Gastrocnemius medialis (tissue), 4 donors: Measurements from ENCODE around the gene DENND1A. TPM values are rescaled to one million over a fixed set of nuclear protein-coding genes. Genes with fewer than 3 reads are reported as not detected.
"Not testable (repeated sequence)": the region's sequence is repeated elsewhere in the genome, so short reads cannot be mapped to it uniquely, and the experiment has no call there.

Source experiments
- ATAC-seq, 2 donors: fragments of 150-250 bp; one replicate each; pipeline ENCODE4 v1.9.1; 2016
- DNase-seq, 2 donors: peaks; one replicate each; pipeline ENCODE4 v3.0.0-alpha.2; 2019
- H3K27ac ChIP-seq, 4 donors: fragments of 200-600 bp; sonication (generic); 1 replicate in 1 of 4; 2 replicates in 3 of 4; pipeline ENCODE4 v1.5.1; 2016 to 2018; ENCODE audit warnings: mild to moderate bottlenecking in 2 of 4, moderate library complexity in 1 of 4
- H3K27me3 ChIP-seq, 3 donors: fragments of 200-600 bp; sonication (generic) in 2 of 3; 1 replicate in 1 of 3; 2 replicates in 2 of 3; pipeline versions ENCODE4 v1.5.1 to v1.6.0; 2016 to 2019; ENCODE audit warnings: mild to moderate bottlenecking in 1 of 3, moderate library complexity in 1 of 3
- H3K36me3 ChIP-seq, 2 donors: fragments of 200-600 bp; sonication (generic) in 1 of 2; one replicate each; pipeline ENCODE4 v1.5.1; 2017 to 2018
- H3K4me1 ChIP-seq, 2 donors: fragments of 200-600 bp; sonication (generic) in 1 of 2; one replicate each; pipeline ENCODE4 v1.5.1; 2016 to 2017; ENCODE audit warnings: mild to moderate bottlenecking in 2 of 2
- H3K4me3 ChIP-seq, 4 donors: fragments of 200-600 bp; sonication (generic) in 3 of 4; 1 replicate in 1 of 4; 2 replicates in 3 of 4; pipeline ENCODE4 v1.5.1; 2016 to 2019; ENCODE audit warnings: mild to moderate bottlenecking in 2 of 4
- H3K9me3 ChIP-seq, 3 donors: fragments of 200-600 bp; sonication (generic) in 2 of 3; 1 replicate in 1 of 3; 2 replicates in 2 of 3; pipeline ENCODE4 v1.5.1; 2016 to 2019
- POLR2A ChIP-seq, 2 donors: fragments of 450-650 bp; IDR thresholded peaks; one replicate each; pipeline ENCODE4 v1.6.1; 2017; ENCODE audit warnings: antibody characterized with exemption in 2 of 2, mild to moderate bottlenecking in 2 of 2, moderate library complexity in 2 of 2
- in situ Hi-C, 4 donors: fragments of 200-750 bp; cut with MboI; loops; one replicate each; pipeline versions ENCODE4 v1.15.0 to v1.8.0; 2017; ENCODE audit warnings: low sequenced_read_pairs in 4 of 4
- intact Hi-C: fragments of 100-400 bp; cut with DNase I; formaldehyde crosslinking; loops from one replicate; pipeline ENCODE4 v1.15.1; 2023; ENCODE audit warnings: low total_unique reads
- total RNA-seq, 4 donors: library from RNA; depleted of rRNA; stranded (reverse); fragments of >200 nt; gene quantifications; one replicate each; pipeline versions ENCODE4 v1.1.0 to v1.2.3, GENCODE V29; 2016
- TF ChIP-seq, protein P1 (sequence below), 5 experiments: fragments of 450-650 bp in 3 of 5; fragments of 200-600 bp in 2 of 5; sonication (generic) in 2 of 5; IDR thresholded peaks in 4 of 5; conservative IDR thresholded peaks in 1 of 5; 1 replicate in 4 of 5; 2 replicates in 1 of 5; pipeline ENCODE4 v1.5.1; 2016 to 2019; ENCODE audit warnings: antibody characterized with exemption in 5 of 5, mild to moderate bottlenecking in 3 of 5, moderate library complexity in 3 of 5

DENND1A gene
- total RNA-seq, 4 donors from 2014 or later = 14.1 to 24.6 (median 16.4) TPM

DNA sequence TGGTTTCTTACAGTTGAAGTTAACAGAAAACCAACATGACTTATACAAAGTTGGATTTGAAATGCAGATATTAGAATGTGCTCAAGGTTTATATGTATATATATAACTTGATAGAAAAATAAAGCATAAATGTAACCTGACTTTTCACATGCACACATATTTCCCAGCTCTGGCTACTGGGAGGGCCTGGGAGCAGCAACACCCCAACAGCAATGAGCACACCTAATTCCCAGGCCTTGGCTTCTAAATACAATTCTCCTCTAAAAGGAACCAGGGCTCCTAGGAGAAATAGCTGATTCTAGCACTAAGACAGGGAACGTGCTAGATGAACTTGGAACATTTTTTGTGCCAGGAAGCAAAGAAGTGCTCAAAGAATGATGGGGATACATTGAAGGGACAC is 42.1 kb downstream of the DENND1A start:
- in situ Hi-C loops (no loop called here), intact Hi-C loops (no loop called here)
- peaks cover 4 to 7% of the 10 kb centered on the region in 2 donors for H3K4me1 ChIP-seq
- no peaks in the 10 kb centered on the region for H3K36me3 ChIP-seq
- H3K4me3 ChIP-seq = no peak overlapping the region
- no peak overlapping the region for H3K27ac ChIP-seq
- DNase-seq = no peak
- no peaks in the 10 kb centered on the region for H3K27me3 ChIP-seq
- TF ChIP-seq, protein P1, sequence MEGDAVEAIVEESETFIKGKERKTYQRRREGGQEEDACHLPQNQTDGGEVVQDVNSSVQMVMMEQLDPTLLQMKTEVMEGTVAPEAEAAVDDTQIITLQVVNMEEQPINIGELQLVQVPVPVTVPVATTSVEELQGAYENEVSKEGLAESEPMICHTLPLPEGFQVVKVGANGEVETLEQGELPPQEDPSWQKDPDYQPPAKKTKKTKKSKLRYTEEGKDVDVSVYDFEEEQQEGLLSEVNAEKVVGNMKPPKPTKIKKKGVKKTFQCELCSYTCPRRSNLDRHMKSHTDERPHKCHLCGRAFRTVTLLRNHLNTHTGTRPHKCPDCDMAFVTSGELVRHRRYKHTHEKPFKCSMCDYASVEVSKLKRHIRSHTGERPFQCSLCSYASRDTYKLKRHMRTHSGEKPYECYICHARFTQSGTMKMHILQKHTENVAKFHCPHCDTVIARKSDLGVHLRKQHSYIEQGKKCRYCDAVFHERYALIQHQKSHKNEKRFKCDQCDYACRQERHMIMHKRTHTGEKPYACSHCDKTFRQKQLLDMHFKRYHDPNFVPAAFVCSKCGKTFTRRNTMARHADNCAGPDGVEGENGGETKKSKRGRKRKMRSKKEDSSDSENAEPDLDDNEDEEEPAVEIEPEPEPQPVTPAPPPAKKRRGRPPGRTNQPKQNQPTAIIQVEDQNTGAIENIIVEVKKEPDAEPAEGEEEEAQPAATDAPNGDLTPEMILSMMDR (IDR thresholded peaks at IDR 0.05 in 4 of 5, conservative IDR thresholded peaks at IDR 0.05 in 1 of 5) = no peak
- TF ChIP-seq POLR2A (IDR thresholded peaks at IDR 0.05) = no peak
- no peak for ATAC-seq
- H3K9me3 ChIP-seq = no peaks in the 10 kb centered on the region

DNA sequence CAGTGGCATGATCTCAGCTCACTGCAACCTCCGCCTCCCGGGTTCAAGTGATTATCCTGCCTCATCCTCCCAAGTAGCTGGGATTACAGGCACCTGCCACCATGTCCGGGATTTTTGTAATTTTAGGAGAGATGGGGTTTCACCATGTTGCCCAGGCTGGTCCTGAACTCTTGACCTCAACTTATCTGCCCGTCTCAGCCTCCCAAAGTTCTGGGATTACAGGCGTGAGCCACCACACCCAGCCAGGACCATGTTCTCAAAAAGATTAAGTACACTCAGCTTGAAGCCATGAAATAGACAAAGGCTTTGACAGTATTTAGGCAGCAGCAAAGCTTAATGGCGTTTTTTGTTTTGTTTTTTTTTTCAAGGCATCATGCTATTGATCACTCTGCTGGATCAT is 44.1 kb downstream of the DENND1A start:
- H3K36me3 ChIP-seq, intact Hi-C loops, H3K27ac ChIP-seq, DNase-seq, in situ Hi-C loops, H3K4me1 ChIP-seq, H3K4me3 ChIP-seq, ATAC-seq, H3K9me3 ChIP-seq, H3K27me3 ChIP-seq: not testable (repeated sequence)

DNA sequence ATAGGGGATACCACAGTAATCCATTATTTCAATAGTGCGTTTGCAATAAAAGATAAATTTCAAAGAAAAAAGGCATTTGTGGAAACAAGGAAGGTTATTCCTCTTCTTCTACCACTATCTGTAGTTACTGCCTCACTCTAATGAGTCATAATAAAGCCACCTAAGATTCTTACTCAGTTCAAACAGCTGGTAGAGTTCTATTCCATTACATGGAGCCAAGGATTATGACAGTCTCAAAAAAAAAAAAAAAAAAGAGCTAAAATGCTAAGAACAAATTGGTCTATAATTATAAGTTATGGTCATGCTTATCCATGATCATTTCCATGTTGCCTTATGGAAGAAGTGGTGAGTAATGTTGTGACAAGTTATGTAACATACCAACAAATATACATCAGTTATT is 46.3 kb downstream of the DENND1A start:
- in situ Hi-C loops = no loop called here
- Histone ChIP-seq H3K27ac (no peak overlapping the region), H3K9me3 (no peaks in the 10 kb centered on the region), H3K4me1 (peaks cover 7 to 8% of the 10 kb centered on the region in 2 donors), H3K36me3 (no peaks in the 10 kb centered on the region), H3K27me3 (no peaks in the 10 kb centered on the region), H3K4me3 (no peak overlapping the region)
- intact Hi-C loops = no loop called here
- no peak for DNase-seq
- TF ChIP-seq, protein P1 (IDR thresholded peaks at IDR 0.05 in 4 of 5, conservative IDR thresholded peaks at IDR 0.05 in 1 of 5) = no peak
- TF ChIP-seq POLR2A (IDR thresholded peaks at IDR 0.05) = no peak
- no peak for ATAC-seq

DNA sequence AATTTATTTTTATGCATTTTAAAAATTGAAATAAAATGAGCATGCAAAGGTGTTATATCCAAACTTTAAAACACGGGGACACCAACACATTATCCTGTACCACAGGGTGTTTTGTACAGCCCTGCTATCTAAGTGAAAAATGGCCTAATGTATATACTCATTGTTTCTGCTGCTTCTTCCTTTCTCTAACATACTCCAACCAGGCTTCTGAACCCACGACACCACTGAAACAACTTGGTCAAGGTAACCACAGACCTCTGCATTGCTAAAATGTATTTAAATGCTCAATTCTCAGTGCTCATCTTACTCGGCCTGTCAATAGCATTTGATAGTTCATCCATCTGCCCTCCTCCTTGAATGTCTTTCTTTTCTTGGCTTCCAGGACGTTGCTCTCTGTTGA is 48.3 kb downstream of the DENND1A start:
- ATAC-seq (no peak), DNase-seq (no peak)
- peaks cover 0 to 11% of the 10 kb centered on the region in 2 donors for H3K36me3 ChIP-seq
- H3K4me1 ChIP-seq = peaks cover 7 to 8% of the 10 kb centered on the region in 2 donors
- H3K4me3 ChIP-seq = no peak overlapping the region
- in situ Hi-C loops (no loop called here), intact Hi-C loops (no loop called here)
- H3K27me3 ChIP-seq = no peaks in the 10 kb centered on the region
- no peaks in the 10 kb centered on the region for H3K9me3 ChIP-seq
- TF ChIP-seq POLR2A (IDR thresholded peaks at IDR 0.05) = no peak
- TF ChIP-seq, protein P1 (IDR thresholded peaks at IDR 0.05 in 4 of 5, conservative IDR thresholded peaks at IDR 0.05 in 1 of 5) = no peak
- H3K27ac ChIP-seq = no peak overlapping the region

DNA sequence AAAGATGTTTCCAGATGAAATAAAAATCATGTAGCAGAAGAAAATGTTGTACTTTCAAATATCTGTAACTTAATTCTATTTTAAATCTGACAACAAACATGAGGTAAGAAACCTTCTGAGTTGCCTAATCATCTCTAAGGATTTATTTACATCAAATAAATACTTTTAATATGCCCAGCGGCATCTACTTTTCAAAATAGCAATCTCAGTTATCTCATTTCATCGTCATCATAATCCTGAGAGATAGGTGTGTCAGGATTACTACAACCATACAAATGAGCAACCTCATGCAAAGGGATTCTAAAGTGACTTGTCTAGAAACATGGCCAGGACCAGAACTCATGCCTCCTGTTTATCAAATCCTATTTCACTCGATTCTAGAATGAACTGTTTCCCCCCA is 49.5 kb downstream of the DENND1A start:
- ATAC-seq (no peak), DNase-seq (no peak)
- in situ Hi-C loops = no loop called here
- Histone ChIP-seq H3K27ac (no peak overlapping the region), H3K9me3 (no peaks in the 10 kb centered on the region), H3K4me1 (peaks cover 7 to 8% of the 10 kb centered on the region in 2 donors), H3K4me3 (no peak overlapping the region), H3K36me3 (peaks cover 0 to 15% of the 10 kb centered on the region in 2 donors), H3K27me3 (no peaks in the 10 kb centered on the region)
- no peak for TF ChIP-seq POLR2A (IDR thresholded peaks at IDR 0.05)
- TF ChIP-seq, protein P1 (IDR thresholded peaks at IDR 0.05 in 4 of 5, conservative IDR thresholded peaks at IDR 0.05 in 1 of 5) = no peak
- intact Hi-C loops = no loop called here
